GM20431 (cell line): Measurements from ENCODE around the gene LTBP2.

Experiments used
- in situ Hi-C: fragments of 300-500 bp; cut with MseI, MboI; formaldehyde crosslinking; loops from one replicate; pipeline ENCODE4 v1.15.0; 2020; ENCODE audit warnings: low sequenced_read_pairs; ENCODE audit not compliant: unreplicated experiment

LTBP2 gene

DNA sequence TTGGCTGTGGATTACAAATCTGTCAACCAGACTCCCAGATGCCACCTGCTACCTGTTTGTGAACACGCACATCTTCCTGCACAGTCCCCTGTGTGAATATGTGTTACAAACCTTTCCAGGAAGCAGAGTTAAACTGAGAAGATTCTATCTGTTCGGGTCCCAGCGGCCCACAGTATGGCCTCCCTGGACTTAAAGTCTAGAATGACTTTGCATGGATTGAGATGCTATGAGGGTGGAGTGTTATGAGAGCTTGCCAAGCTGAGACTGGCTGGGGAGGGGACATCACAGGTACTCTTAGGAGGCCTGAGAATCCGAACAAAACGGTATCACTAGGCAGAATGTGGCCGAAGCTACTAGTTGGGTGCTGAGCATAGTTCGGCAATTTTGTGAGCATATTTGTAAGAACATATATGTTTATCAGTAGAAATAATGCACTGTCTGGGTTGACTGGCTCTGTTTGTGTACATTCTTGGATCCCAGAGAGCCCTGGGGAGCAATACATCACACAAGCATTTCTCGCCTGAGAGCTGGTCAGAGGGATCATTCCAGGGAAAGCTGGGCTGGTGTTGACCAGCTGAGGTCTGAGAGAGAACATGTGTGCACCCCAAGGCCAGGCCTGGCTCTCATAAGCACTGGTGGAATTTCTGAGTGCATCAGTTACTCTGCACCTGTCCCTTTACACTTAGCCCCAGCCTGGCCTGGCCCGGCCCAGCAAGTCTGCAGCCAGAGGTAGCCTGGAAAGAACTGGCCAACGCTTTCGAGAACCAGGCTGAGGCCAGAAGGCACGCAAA lies 29.8 kb upstream of the LTBP2 start:
- in situ Hi-C loops, result no loop called here

DNA sequence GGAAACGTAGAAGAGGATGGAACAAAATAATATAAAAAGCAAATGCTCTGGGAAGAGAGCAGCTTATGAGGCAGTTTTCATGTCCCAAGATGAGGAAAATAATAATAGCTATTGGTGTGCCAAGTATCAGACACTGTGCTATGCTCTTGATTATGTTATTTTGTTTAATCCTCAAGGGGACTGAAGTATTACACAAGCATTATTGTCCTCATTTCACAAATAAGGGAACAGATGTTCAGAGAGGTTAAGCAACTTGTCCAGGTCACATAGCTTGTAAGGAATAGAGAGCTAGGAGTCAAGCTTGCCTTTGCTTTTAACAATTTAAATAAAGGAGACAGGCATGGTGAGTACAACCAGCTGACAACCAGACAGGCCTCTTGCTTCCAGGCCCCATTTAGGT lies 26.9 kb upstream of the LTBP2 start:
- in situ Hi-C loops, result no loop called here

DNA sequence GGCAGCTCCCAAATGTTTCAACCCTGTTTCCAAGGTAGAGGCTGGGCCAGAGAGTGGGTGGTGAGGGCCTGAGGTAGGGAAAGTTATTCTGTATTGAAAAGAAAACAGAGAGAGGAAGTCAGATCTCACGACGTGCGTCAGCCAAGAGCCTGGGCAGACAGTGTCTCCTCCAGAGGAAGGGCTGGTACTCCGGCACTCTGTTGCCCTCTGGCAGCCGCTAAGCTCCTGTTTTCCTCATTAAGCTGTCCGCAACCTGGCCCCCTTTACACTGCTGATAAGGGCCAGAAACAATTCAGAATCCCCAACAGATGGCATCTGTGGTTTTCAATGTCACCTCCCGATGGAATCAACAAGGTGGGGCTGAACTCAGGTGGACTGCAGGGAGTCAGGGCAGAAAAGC lies 26.0 kb upstream of the LTBP2 start:
- in situ Hi-C loops, result no loop called here

DNA sequence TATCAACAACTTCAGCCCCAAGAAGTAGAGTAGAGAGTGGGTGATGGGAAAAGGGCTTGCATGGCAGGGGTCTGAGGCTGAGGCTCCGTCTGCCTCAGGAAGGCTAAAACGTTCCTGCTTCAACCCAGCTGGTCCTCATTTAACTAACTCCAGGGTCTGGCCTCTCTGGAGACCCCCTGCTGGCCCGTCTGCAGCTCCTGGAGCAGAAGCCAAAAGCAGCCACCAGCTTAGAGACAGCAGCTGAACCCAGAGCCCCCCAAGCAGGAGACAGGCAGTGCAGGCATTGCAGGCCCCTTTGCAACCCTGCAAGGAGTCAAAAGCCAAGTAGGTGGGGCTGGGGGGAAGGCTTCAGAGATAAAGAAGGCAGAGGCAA lies 25.1 kb upstream of the LTBP2 start:
- in situ Hi-C loops, result no loop called here

DNA sequence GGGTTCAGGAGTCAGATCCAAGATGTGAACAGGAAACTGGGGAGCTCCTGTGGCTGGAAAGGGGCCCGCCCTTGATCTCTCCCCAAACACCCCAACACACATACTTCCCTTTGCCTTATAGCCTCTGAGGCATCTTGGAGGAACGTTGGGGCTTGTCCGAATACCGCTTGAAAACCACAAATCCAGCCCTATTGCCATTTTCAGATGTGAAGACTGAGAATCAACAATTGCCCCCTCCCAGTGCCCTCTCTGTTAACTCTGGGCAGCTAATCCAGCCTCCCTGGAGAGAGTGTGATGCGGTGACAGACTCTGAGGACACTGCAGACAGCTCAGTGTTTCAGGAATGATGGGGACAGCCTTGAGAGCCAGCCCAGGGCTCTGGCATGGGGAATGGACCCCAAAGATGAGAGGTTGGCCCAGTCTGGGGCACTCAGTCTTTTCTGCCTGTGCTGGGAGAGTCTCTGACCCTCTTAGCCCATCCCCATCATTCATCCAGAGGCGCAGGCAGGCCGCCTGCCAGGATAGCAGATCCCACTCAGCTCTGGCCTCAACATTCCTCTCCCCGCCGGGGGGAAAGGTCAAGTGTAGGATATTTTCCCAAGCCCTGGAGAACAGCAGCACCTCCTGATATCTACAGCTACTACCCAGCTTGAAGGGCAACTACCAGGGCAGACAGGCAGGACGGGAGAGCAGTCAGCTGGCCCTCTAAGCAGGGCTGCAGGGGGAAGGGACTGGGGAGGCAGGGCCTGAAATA lies 24.6 kb upstream of the LTBP2 start:
- in situ Hi-C loops, result no loop called here

DNA sequence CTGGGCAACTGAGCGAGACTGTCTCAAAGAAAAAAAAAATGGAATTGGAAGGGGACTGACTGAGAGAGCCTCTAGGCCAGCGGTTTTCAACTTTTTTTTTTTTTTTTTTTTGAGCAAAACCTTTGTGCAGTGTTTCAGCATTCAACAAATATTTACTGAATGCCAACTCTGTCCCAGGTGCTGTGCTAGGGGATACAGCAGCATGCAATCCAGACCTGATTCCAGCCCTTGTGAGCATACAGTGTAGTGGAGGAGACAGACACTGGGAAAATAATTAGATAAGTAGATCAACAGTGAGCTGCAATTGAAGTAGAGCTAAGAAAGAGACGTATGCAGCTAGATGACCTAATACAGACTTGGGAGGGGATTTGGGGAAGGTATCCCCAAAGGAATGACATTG lies 23.8 kb upstream of the LTBP2 start:
- in situ Hi-C loops, result no loop called here

DNA sequence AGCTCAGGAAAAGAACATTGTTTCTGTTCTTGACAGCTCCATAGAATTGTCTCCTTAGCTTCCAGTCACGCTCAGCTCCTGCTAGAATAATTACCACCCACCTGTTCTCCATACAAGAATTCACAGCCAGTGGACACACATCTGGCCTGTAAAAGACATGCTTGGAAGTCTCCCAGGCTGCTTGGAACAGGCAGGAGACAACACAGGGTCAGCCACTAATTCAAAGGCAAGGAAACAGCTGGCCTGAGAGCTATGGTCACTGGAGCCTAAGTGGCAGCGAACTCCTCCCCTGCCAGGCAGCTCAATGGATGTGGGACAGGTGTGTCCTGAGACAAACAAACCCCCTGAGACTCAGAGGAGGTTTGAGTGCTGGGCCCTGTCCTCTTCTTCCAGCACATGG lies 22.9 kb upstream of the LTBP2 start:
- in situ Hi-C loops, result no loop called here

DNA sequence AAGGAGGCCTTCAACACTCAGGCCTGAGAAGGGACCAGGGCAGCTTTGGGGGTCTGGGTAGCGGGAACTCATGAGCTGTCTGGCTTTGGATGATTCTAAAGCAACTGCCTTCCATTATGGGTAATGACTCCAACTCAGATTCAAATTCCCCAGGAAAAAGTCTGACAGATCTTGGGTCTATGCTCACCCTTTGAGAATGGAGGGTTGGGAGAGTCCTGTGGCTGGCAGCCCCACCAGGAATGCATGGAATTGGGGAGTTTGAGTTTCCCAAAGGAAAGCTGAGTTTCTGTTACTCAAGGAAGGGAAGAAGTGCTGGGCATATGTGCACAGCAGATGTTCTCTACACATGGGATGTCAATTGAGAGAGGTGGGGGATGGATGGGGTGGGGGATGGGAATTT lies 22.4 kb upstream of the LTBP2 start:
- in situ Hi-C loops, result no loop called here

DNA sequence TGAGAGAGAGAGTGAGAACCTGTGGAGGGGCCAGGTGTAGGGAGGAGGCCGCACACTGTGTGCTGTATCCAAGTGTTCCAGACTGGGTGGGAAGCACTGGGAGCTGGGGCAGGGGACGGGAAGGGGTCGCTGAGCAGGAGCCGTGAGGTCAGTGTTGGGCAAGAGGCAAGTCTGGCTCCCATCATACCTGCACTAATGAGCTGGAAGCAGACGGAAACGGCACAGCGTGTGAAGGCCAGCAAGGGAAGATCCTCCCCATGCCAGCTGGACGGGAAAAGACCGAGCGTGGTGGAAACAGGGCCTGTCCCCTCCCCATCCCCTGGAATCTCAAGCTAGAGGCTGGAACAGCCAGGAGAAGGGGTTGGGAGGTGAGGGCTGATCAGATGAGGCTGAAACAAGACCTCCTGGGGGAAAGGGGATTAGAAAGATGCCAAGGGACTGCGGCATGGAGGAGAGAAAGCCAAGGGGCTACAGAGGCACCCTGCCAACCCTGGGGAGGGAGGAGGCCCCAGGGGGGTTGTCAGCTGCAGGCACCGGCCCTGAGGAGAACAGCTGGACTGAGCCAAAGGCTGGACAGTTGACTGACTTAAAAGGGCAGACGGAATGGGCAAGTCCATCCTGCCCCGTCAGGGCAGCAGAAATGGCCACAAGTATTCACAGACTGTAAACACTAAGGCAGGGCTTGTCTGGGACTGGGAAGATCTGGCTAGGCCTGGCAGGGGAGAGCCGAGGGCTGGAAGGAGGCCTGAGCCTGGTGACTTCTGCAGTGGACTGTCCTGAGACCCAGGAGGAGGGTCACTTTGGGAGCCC lies 19.0 kb upstream of the LTBP2 start:
- in situ Hi-C loops, result no loop called here

DNA sequence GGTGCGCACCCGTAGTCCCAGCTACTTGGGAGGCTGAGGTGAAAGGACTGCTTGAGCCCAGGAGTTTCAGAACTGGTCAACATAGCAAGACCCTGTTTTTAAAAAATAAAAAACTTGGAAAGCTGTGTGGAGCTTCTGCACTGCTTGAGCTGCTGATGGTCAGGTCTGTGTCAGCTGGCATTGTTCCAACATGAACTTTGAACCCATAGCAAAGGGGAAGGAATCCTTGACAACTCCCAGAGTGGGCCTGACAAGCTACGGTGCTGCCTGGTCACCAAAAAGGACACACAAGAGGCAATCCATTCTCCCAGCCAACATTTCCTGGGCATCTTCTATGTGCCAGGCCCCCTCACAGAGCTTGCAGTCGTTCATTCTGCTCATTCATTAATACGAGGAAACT lies 16.4 kb upstream of the LTBP2 start:
- in situ Hi-C loops, result no loop called here

DNA sequence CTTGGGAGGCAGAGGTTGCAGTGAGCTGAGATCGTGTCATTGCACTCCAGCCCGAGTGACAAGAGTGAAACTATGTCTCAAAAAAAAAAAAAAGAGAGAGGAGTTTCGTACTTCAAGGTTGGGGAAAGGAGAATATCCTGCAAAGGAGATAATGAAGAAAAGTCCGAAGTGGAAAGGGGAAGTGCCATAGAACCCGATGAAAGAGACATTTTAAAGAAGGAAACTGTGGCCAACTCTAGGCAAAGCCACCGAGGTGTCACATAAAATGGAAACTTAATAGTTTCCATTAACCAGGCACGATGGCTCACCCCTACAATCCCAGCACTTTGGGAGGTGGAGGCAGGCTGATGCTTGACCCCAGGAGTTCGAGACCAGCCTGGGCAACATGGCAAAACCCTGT lies 15.0 kb upstream of the LTBP2 start:
- in situ Hi-C loops, result no loop called here

DNA sequence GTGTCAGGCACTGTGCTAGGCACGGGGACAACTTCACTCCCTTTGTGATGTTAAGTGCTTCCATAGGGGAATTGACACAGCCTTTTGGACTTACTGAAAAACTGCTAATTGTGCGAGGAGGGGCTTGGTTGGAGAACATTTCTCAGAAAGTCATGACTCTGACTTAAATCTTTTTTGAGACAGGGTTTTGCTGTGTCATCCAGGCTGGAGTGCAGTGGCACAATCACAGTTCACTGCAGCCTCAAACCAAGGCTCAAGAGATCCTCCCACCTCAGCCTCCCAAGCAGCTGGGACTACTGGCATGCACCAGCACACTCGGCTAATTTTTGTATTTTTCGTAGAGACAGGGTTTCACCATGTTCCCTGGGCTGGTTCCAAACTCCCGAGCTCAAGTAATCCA lies 10.2 kb upstream of the LTBP2 start:
- in situ Hi-C loops, result no loop called here

DNA sequence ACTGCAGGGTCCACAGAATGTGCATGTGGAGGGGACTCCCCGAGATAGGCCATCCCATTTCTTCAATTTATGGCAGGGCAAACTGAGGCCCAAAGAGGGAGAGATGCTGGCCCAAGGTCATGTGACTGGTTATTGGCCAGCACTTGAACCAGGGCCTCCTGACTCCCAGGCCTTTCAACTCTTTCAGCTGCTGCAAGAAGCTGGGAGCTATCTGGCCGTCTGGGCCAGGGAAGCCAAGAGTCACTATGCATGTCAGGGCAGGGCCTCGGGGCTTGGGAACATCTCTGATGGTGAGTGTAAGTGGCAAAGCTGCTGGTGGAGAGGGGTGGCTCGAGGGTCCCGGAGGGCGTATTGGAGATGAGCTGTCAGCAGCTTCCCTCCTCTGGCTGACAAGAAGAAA lies 9.5 kb upstream of the LTBP2 start:
- in situ Hi-C loops, result no loop called here

DNA sequence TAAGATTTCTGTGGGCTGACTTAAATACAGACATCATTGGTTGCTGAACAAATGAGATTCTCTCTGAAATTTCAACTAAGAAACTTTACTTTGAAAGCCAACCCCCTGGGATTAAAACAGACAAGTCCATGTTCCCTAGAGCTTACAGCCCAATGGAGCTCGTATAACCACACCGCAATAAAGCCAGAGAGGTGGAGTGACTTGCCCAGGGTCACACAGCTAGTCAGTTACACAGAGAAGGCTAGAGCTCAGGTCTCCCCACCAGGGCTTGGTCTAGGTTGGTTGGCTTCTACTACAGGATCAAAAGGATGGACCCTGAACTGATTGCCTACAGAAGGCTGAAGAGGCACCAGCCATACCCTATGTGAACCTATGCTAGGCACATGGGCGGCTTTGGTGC lies 8.9 kb upstream of the LTBP2 start:
- in situ Hi-C loops, result no loop called here

DNA sequence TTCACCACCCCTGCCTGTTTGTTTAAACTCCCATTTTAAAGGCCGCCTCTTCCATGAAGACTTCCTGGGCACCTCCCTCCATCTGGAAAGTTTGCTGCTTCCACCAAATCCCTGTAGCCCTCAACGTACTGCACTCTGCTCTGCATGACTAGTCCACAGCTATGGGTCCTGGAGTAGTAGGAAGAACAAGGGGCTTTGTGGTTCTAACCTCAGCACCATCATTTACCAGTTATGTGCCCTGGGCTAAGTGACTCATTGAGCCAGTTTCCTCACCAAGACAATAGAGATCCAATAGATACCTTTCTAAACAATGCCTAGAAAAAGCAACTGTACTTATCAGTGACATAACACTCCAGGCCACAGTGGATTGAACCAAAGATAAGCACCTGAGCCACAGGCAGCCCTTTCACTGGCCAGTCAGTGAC lies 8.5 kb upstream of the LTBP2 start:
- in situ Hi-C loops, result no loop called here

DNA sequence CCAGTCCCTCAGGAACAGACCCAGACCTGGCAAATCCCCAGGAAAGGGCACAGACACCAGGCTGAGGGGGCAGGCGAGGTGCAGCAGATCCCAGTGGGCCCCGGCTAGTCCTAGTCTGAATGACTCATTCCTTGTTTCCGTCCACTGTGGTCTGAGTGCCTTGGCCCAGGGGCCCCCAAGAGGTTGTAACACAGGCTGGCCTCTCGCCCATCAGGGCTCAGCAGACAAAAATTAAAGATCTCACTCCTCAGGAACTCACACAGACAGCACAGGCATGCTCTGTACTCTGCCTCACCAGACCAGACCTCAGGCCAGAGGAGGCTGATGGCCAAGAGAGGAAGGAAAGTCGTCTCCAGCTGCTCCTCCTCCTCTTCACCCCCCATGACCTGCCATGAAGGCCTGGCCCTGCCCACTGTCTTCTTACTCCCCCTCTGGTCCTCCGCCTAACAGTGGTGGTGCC lies 7.7 kb upstream of the LTBP2 start:
- in situ Hi-C loops, result no loop called here

DNA sequence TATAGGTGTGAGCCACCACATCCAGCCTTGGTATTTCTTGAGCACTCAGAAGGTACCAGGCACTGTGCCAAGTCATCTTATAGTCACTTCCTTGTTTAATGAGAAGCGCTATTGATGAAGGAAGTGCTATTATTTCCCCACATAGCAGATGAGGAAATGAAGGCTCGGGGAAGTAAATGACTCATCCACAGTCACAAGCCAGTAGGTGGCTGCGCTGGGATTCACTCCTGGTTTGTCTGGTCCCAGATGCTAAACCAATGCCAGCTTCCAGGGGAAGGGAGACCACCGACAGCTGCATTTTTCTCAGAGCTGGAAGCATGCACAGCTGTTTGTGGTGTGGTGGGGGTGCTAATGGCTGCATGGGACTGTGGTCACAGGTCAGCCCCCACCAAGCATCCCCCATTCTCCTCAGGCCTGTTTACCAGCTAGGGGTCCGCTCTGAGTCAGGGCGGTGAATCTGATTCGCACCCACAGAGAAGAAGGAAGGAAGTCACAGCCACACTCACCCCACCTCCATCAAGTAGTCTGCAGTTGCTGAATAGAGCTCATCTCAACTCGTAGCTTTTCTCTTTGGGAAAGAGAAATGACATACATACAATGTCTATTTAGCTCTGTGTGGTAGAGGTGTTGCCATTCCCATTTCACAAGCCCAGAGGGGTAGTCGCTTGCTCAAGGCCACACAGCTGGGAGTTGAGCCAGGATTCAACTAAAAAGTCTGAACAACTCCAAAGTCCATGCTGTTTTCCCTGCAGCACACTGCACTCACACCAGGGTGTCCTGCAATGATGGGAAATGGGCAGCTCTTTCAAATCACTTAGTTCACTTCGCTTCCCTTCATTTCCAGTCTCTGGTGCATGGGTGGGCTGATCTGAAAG lies 6.3 kb upstream of the LTBP2 start:
- in situ Hi-C loops, result no loop called here

DNA sequence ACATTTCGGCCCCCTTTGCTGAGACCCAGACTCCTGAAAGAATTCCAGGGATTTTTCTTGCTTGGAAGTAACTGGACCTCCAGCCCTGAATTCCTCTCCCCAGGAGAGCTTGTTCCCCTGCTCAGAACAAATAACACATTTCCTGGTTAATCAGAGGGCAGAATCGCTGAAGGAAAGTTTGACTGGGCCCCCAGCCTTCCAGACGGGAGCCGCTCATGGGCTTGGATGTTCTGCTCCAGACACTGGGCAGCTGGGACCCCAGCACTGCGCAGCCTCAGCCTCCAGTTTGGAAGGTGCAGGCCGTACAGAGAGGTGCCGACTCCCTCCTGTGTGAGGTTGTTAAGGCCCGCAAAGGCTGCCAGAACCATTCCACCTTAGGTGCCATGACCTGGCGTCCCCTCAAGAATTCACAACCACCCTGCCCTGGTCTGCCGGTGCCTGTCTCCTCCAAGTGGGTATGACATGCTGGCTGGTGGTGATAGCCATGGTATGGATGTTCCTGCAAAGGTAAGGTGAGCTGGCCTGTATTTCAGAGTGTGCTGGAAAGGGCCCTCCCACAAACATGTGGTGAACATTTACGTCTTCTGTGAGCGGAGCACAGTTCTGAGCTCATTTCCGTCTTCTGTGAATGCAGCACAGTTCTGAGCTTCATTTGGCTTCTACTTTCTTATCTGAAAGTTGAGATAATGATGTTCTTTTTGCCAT lies 5.1 kb upstream of the LTBP2 start:
- in situ Hi-C loops, result no loop called here

DNA sequence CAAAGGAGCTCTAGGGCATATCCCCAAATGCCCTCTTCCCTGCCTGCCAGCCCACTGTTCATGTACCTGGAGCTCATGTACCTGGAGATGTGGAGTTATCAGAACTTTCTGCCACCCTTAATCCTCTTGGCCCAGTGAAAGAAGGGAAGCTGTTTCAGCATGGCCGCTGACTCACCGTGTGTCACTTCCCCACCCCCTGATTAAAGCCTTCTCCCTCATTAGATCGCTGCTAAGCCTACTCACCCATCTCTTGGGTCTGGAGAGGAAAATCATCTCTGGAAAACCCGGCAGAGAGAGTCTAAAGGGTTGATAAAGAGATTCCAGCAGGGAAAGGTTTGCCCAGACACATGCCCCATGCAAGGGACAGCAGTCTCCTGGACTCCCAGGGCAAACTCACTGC lies 4.5 kb upstream of the LTBP2 start:
- in situ Hi-C loops, result no loop called here
